Measurements from ENCODE around the gene RHBDL1.
A peak's percentile ranks its signal among the peaks of the same experiment; 100 is the strongest.

RHBDL1 gene

GRCh38 chr16:666572-666971 is 8.9 kb upstream of the RHBDL1 start:
- TF ChIP-seq POLR2AphosphoS5 (IDR thresholded peaks at IDR 0.05; ENCODE audit: low read depth, low read length) (no peak), REST (IDR thresholded peaks at IDR 0.05; ENCODE audit: insufficient read depth in 1 of 2, low read depth in 2 of 2, low read length in 2 of 2) (no peak), TAF1 (IDR thresholded peaks at IDR 0.05; ENCODE audit: borderline replicate concordance, insufficient read depth, low read length) (no peak), SIN3A (IDR thresholded peaks at IDR 0.05; ENCODE audit: borderline replicate concordance, insufficient read depth, low read length) (no peak)

- no peak for TF ChIP-seq TAF1 (IDR thresholded peaks at IDR 0.05; ENCODE audit: borderline replicate concordance, insufficient read depth, low read length)
- no peak for TF ChIP-seq FOXP2 (optimal IDR thresholded peaks at IDR 0.05; ENCODE audit: borderline replicate concordance, extremely low read depth, extremely low read length, insufficient read depth)
- TF ChIP-seq REST (IDR thresholded peaks at IDR 0.05; ENCODE audit: insufficient read depth in 1 of 2, low read depth in 2 of 2, low read length in 2 of 2): no peak
- no peak for TF ChIP-seq POLR2AphosphoS5 (IDR thresholded peaks at IDR 0.05; ENCODE audit: low read depth, low read length)
- TF ChIP-seq SIN3A (IDR thresholded peaks at IDR 0.05; ENCODE audit: borderline replicate concordance, insufficient read depth, low read length): no peak
These were observed 8.2 kb upstream of the RHBDL1 start for GRCh38 chr16:667113-667779.

GRCh38 chr16:667780-668518 is 7.5 kb upstream of the RHBDL1 start, which contains the start of gene RHOT2:
TSS of gene RHOT2 (plus strand) at chr16:668132. CDS start at chr16:668200, 68 bp downstream.
- peak; percentile 84 for TF ChIP-seq POLR2AphosphoS5 (IDR thresholded peaks at IDR 0.05; ENCODE audit: low read depth, low read length)
- TF ChIP-seq REST (IDR thresholded peaks at IDR 0.05; ENCODE audit: insufficient read depth in 1 of 2, low read depth in 2 of 2, low read length in 2 of 2): peak; percentile 35 to 49; a peak in 2 of 4 replicates
- TF ChIP-seq SIN3A (IDR thresholded peaks at IDR 0.05; ENCODE audit: borderline replicate concordance, insufficient read depth, low read length): peak; percentile 59; the same call in 1 of the 2 replicates
- peak; percentile 82; the same call in 1 of the 2 replicates for TF ChIP-seq TAF1 (IDR thresholded peaks at IDR 0.05; ENCODE audit: borderline replicate concordance, insufficient read depth, low read length)
- TF ChIP-seq FOXP2 (optimal IDR thresholded peaks at IDR 0.05; ENCODE audit: borderline replicate concordance, extremely low read depth, extremely low read length, insufficient read depth): no peak

GRCh38 chr16:668519-669171 is 6.8 kb upstream of the RHBDL1 start:
- TF ChIP-seq POLR2AphosphoS5 (IDR thresholded peaks at IDR 0.05; ENCODE audit: low read depth, low read length): no peak
- TF ChIP-seq FOXP2 (optimal IDR thresholded peaks at IDR 0.05; ENCODE audit: borderline replicate concordance, extremely low read depth, extremely low read length, insufficient read depth): no peak
- TF ChIP-seq TAF1 (IDR thresholded peaks at IDR 0.05; ENCODE audit: borderline replicate concordance, insufficient read depth, low read length): no peak
- TF ChIP-seq REST (IDR thresholded peaks at IDR 0.05; ENCODE audit: insufficient read depth in 1 of 2, low read depth in 2 of 2, low read length in 2 of 2): no peak
- no peak for TF ChIP-seq SIN3A (IDR thresholded peaks at IDR 0.05; ENCODE audit: borderline replicate concordance, insufficient read depth, low read length)

All from PFSK-1 (cell line).